RWPE2 (cell line): ENCODE data around the gene ZC3H18.

ENCODE experiments used
- ATAC-seq: fragments of 200-7000 bp; cut with Tn5 transposase; 3 replicates; pipeline ENCODE4 v1.9.1; 2021; ENCODE audit warnings: low read depth
- DNase-seq: peaks from one replicate; pipeline ENCODE4 v3.0.0-alpha.2; 2020; ENCODE audit warnings: low spot score
- H3K27ac ChIP-seq: fragments of 450-650 bp; 2 replicates; pipeline ENCODE4 v1.5.1; 2017; ENCODE audit warnings: mild to moderate bottlenecking; ENCODE audit not compliant: poor library complexity, severe bottlenecking
- H3K27me3 ChIP-seq: fragments of 250-450 bp; sonication (Bioruptor Pico); 2 replicates; pipeline ENCODE4 v1.5.1; 2021; ENCODE audit warnings: mild to moderate bottlenecking, moderate library complexity; ENCODE audit not compliant: insufficient read depth, poor library complexity, severe bottlenecking
- H3K36me3 ChIP-seq: fragments of 250-450 bp; sonication (Bioruptor Pico); 2 replicates; pipeline ENCODE4 v1.5.1; 2020; ENCODE audit warnings: low read depth, mild to moderate bottlenecking, moderate library complexity
- H3K4me1 ChIP-seq: fragments of 250-450 bp; sonication (Bioruptor Pico); 2 replicates; pipeline ENCODE4 v1.5.1; 2021; ENCODE audit warnings: mild to moderate bottlenecking, moderate library complexity; ENCODE audit not compliant: insufficient read depth, poor library complexity, severe bottlenecking
- H3K4me3 ChIP-seq: fragments of 250-450 bp; sonication (Bioruptor Pico); 2 replicates; pipeline ENCODE4 v1.5.1; 2021; ENCODE audit warnings: mild to moderate bottlenecking, moderate library complexity; ENCODE audit not compliant: severe bottlenecking
- H3K9me3 ChIP-seq: fragments of 250-450 bp; sonication (Bioruptor Pico); 2 replicates; pipeline ENCODE4 v1.5.1; 2021; ENCODE audit warnings: mild to moderate bottlenecking, moderate library complexity; ENCODE audit not compliant: severe bottlenecking
- TF ChIP-seq, protein P1 (sequence below): fragments of 450-650 bp; IDR thresholded peaks from one replicate; pipeline ENCODE4 v1.5.1; 2017; ENCODE audit warnings: mild to moderate bottlenecking, moderate library complexity; ENCODE audit not compliant: poor library complexity, severe bottlenecking

The ZC3H18 gene

DNA sequence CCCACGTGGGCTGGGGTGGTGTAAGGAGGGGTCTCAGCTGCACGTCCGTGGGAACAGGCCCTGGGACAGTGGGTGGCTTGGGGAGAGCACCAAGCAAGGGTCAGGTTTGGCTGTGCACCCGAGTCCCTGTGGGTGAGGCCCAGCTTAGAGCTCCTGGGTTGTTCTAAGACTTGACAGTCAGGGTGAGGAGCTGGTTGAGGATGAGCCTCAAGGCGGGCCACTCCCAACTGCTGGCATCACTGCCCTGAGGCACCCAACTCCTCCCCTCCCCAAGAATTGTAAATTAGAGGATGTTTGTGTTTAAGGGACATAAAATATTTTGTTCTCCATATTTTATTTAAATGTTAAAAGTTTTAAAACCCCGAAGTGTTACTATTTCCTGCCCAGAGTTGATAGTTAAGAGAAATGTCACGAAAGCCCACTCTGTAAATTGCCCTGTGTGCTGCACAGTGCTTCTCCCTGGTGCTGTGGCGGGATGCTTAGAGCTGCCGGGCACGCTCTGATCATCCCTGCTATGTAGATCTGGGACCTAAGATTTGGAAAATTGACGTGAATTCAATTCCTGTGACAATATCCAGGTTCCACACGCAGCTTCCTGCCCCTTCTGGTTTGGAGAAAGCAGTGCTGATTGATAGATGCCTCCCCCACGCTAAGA is 15.9 kb downstream of the ZC3H18 start:
- Histone ChIP-seq H3K27me3 (no peaks in the 10 kb centered on the region), H3K27ac (no peak overlapping the region), H3K9me3 (no peaks in the 10 kb centered on the region), H3K4me1 (no peaks in the 10 kb centered on the region), H3K36me3 (peaks cover 76% of the 10 kb centered on the region), H3K4me3 (no peak overlapping the region)
- DNase-seq (no peak), ATAC-seq (no peak)
- TF ChIP-seq, protein P1, sequence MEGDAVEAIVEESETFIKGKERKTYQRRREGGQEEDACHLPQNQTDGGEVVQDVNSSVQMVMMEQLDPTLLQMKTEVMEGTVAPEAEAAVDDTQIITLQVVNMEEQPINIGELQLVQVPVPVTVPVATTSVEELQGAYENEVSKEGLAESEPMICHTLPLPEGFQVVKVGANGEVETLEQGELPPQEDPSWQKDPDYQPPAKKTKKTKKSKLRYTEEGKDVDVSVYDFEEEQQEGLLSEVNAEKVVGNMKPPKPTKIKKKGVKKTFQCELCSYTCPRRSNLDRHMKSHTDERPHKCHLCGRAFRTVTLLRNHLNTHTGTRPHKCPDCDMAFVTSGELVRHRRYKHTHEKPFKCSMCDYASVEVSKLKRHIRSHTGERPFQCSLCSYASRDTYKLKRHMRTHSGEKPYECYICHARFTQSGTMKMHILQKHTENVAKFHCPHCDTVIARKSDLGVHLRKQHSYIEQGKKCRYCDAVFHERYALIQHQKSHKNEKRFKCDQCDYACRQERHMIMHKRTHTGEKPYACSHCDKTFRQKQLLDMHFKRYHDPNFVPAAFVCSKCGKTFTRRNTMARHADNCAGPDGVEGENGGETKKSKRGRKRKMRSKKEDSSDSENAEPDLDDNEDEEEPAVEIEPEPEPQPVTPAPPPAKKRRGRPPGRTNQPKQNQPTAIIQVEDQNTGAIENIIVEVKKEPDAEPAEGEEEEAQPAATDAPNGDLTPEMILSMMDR, result no peak

DNA sequence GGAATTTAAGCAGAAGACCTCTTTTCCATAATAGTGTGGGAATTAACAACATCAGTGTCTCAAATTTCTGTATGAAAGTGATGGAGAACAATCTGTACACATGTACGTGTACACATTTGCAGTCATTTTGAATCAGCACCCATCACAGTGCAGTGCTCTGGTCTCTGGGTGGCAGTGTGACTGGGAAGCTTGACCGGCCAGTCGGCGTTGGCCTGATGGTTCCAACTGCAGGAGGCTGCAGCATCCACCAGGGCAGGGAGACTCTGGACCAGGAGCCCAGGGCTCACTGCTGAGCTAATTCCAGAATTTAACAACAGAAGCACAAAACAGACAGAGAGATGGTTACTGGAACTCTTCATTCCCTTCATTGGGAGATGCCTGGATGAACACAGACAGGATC is 17.9 kb downstream of the ZC3H18 start:
- Histone ChIP-seq H3K27me3 (no peaks in the 10 kb centered on the region), H3K36me3 (peaks cover 69% of the 10 kb centered on the region), H3K9me3 (no peaks in the 10 kb centered on the region), H3K4me3 (no peak overlapping the region), H3K27ac (no peak overlapping the region), H3K4me1 (no peaks in the 10 kb centered on the region)
- ATAC-seq (no peak), DNase-seq (no peak)
- TF ChIP-seq, protein P1, result no peak

DNA sequence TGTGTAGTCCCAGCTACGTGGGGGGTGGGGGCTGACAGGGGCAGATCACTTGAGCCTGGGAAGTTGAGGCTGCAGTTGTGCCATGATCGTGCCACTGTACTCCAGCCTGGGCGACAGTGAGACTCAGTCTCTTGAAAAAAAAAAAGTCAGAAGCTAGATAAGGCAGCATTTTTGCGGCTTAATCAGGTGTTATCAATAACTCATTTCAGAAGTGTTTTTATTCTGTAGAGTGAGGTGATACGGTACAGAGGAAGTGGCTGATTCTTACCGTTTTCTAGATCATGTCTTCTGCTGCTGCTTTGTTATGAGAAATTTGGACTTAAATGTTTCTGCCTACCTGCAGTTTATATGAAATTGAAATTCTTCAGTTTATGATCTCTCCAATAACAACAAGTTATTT is 18.6 kb downstream of the ZC3H18 start:
- H3K36me3 ChIP-seq, result peaks cover 68% of the 10 kb centered on the region
- no peak for ATAC-seq

DNA sequence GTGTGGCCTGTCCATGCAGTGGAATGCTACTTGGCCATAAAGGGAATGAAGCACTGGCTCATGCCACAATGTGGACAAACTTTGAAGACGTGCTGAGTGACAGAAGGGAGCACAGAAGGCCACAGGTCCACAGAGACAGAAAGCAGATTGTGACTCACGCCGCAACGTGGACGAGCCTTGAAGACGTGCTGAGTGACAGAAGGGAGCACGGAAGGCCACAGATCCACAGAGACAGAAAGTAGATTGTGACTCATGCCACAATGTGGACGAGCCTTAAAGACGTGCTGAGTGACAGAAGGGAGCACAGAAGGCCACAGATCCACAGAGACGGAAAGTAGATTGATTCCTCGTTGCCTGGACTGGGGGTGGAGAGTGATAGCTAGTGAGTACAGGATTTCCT is 19.2 kb downstream of the ZC3H18 start:
- no peak for ATAC-seq
- H3K36me3 ChIP-seq, result peaks cover 69% of the 10 kb centered on the region
- TF ChIP-seq, protein P1, result no peak

More for the DNA sequence above, 18.6 kb downstream of the ZC3H18 start:
- Histone ChIP-seq H3K4me1 (no peaks in the 10 kb centered on the region), H3K4me3 (no peak overlapping the region), H3K9me3 (no peaks in the 10 kb centered on the region), H3K27me3 (no peaks in the 10 kb centered on the region), H3K27ac (no peak overlapping the region)
- DNase-seq, result no peak
- TF ChIP-seq, protein P1, result no peak

DNA sequence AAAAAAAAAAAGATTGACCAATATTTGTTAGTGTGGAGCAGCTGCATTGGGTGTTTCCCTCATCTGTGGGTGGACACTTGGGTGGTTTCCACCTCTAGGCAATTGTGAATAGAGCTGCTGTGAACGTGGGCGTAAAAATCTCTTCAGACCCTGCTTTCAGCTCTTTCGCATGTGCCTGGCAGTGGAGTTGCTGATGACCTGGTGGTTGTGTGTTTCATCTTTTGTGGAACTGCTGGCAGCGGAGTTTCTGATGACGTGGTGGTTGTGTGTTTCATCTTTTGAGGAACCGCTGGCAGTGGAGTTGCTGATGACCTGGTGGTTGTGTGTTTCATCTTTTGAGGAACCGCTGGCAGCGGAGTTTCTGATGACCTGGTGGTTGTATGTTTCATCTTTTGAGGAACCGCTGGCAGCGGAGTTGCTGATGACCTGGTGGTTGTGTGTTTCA is 21.4 kb downstream of the ZC3H18 start:
- H3K27me3 ChIP-seq, result no peaks in the 10 kb centered on the region
- no peak for DNase-seq
- peaks cover 66% of the 10 kb centered on the region for H3K36me3 ChIP-seq

More for the DNA sequence above, 19.2 kb downstream of the ZC3H18 start:
- no peak for DNase-seq
- H3K9me3 ChIP-seq, result no peaks in the 10 kb centered on the region
- H3K4me3 ChIP-seq, result no peak overlapping the region
- H3K4me1 ChIP-seq, result no peaks in the 10 kb centered on the region
- no peak overlapping the region for H3K27ac ChIP-seq
- no peaks in the 10 kb centered on the region for H3K27me3 ChIP-seq

More for the DNA sequence above, 21.4 kb downstream of the ZC3H18 start:
- Histone ChIP-seq H3K27ac (no peak overlapping the region), H3K9me3 (no peaks in the 10 kb centered on the region), H3K4me3 (no peak overlapping the region), H3K4me1 (no peaks in the 10 kb centered on the region)
- TF ChIP-seq, protein P1, result no peak
- no peak for ATAC-seq
